Endothelial cell of umbilical vein (primary cell): ENCODE measurements around the gene DAAM1. TPM values are rescaled to one million over a fixed set of nuclear protein-coding genes. Genes with fewer than 3 reads are reported as not detected.

Source experiments
- BruUV-seq: library from RNA; stranded (reverse); fragments of 400-500 nt; replicated peaks from 2 replicates; lab custom pipeline; 2021; lab: Mats Ljungman, UMichigan
- CTCF ChIA-PET: fragments of 300-600, 350-600 bp; sonication (Branson Sonifier 250); formaldehyde crosslinking; loops from one replicate; lab custom pipeline; 2021; ENCODE audit warnings: antibody characterized with exemption, inconsistent platforms; lab: Charles Lee
- POLR2A ChIA-PET: fragments of 300-600, 350-600 bp; sonication (Branson Sonifier 250); formaldehyde crosslinking; loops from one replicate; lab custom pipeline; 2021; ENCODE audit warnings: antibody characterized with exemption, inconsistent platforms; lab: Charles Lee
- DNase-seq: peaks from one replicate; pipeline ENCODE4 v3.0.0-alpha.2; 2011; ENCODE audit warnings: low read depth, low spot score
- FAIRE-seq: peaks from 2 replicates; lab custom pipeline; 2011; peaks lifted over from hg19 to GRCh38; lab: Jason Lieb, UNC
- H2AFZ ChIP-seq: 2 replicates; pipeline ENCODE4 v1.6.0; 2012; ENCODE audit warnings: low read depth, low read length, control low read depth, inconsistent platforms
- H3K27ac ChIP-seq: 2 replicates; pipeline ENCODE4 v1.5.1; 2011; ENCODE audit warnings: low read depth, mild to moderate bottlenecking, control low read depth, low read length, moderate library complexity; ENCODE audit not compliant: insufficient read depth
- H3K27me3 ChIP-seq, 2 experiments: 2 replicates each; pipeline versions ENCODE4 v1.6.0 to v1.6.1; 2011; ENCODE audit warnings: low read length in 2 of 2, mixed read lengths in 1 of 2; ENCODE audit not compliant: control insufficient read depth in 2 of 2, insufficient read depth in 2 of 2
- H3K36me3 ChIP-seq, 2 experiments: 2 replicates in 1 of 2; 3 replicates in 1 of 2; pipeline ENCODE4 v1.5.1; 2011; ENCODE audit warnings: low read length in 2 of 2, mild to moderate bottlenecking in 1 of 2, moderate library complexity in 1 of 2; ENCODE audit not compliant: control insufficient read depth in 2 of 2, insufficient read depth in 2 of 2; ENCODE audit errors: extremely low read depth in 1 of 2
- H3K4me1 ChIP-seq: 3 replicates; pipeline ENCODE4 v1.5.1; 2011; ENCODE audit warnings: mild to moderate bottlenecking, low read length; ENCODE audit not compliant: control insufficient read depth, insufficient read depth; ENCODE audit errors: extremely low read depth
- H3K4me2 ChIP-seq: 2 replicates; pipeline ENCODE4 v1.6.1; 2011; ENCODE audit warnings: low read length, control low read depth, mixed read lengths; ENCODE audit not compliant: insufficient read depth
- H3K4me3 ChIP-seq, 3 experiments: fragments of 200-600 bp in 1 of 3; sonication (generic), shearing (Covaris generic) in 1 of 3; replicated peaks in 1 of 3; 2 replicates each; pipeline ENCODE4 v1.5.1; 2011 to 2016; ENCODE audit warnings: control low read depth in 3 of 3, low read length in 3 of 3, mild to moderate bottlenecking in 2 of 3, inconsistent platforms in 1 of 3, low read depth in 1 of 3, moderate library complexity in 1 of 3; ENCODE audit not compliant: insufficient read depth in 1 of 3
- H3K79me2 ChIP-seq: 2 replicates; pipeline ENCODE4 v1.6.0; 2012; ENCODE audit warnings: low read length, inconsistent platforms; ENCODE audit not compliant: control insufficient read depth, insufficient read depth
- H3K9ac ChIP-seq: replicated peaks from 2 replicates; pipeline ENCODE3; 2011; ENCODE audit warnings: low read length, control low read depth; ENCODE audit not compliant: insufficient read depth; ENCODE audit errors: extremely low read depth
- H3K9me1 ChIP-seq: replicated peaks from 3 replicates; pipeline ENCODE4 v1.6.0; 2011; ENCODE audit warnings: mild to moderate bottlenecking, low read length; ENCODE audit not compliant: control insufficient read depth, insufficient read depth; ENCODE audit errors: extremely low read depth
- H3K9me3 ChIP-seq: replicated peaks from 2 replicates; pipeline ENCODE4 v1.5.1; 2012; ENCODE audit warnings: low read length, inconsistent platforms; ENCODE audit not compliant: control insufficient read depth, insufficient read depth
- H4K20me1 ChIP-seq: replicated peaks from 2 replicates; pipeline ENCODE3; 2011; ENCODE audit warnings: mild to moderate bottlenecking, low read length; ENCODE audit not compliant: control insufficient read depth, insufficient read depth; ENCODE audit errors: extremely low read depth
- FOS ChIP-seq: IDR thresholded peaks from 2 replicates; pipeline ENCODE4 v1.6.1; 2011; ENCODE audit warnings: mild to moderate bottlenecking, low read length, moderate library complexity, borderline replicate concordance; ENCODE audit not compliant: insufficient read depth
- GATA2 ChIP-seq: IDR thresholded peaks from 2 replicates; pipeline ENCODE4 v1.7.0; 2011; ENCODE audit warnings: low read depth, mild to moderate bottlenecking, moderate library complexity, mixed read lengths, low read length; ENCODE audit not compliant: insufficient read length, insufficient read depth
- JUN ChIP-seq: IDR thresholded peaks from 2 replicates; pipeline ENCODE4 v1.6.1; 2011; ENCODE audit warnings: borderline replicate concordance, low read depth; ENCODE audit not compliant: insufficient read length, insufficient read depth
- MAX ChIP-seq: IDR thresholded peaks from 2 replicates; pipeline ENCODE4 v1.6.1; 2011; ENCODE audit not compliant: insufficient read depth, insufficient read length
- MYC ChIP-seq: IDR thresholded peaks from one replicate; pipeline ENCODE4 v1.6.1; 2011; ENCODE audit warnings: mild to moderate bottlenecking, low read depth, low read length
- dilution Hi-C: fragments of 300-500 bp; cut with MboI; formaldehyde crosslinking; loops from one replicate; pipeline ENCODE4 v1.15.0; 2019; ENCODE audit warnings: low sequenced_read_pairs; ENCODE audit not compliant: extremely low pct_ligation_motif_present
- intact Hi-C: fragments of 100-400 bp; cut with micrococcal nuclease; formaldehyde crosslinking; loops from one replicate; pipeline ENCODE4 v1.10.0; 2022
- polyA plus RNA-seq, 4 experiments: library from polyadenylated mRNA; depleted of rRNA in 3 of 4; stranded (reverse) in 3 of 4; unstranded in 1 of 4; fragments of >200 nt; gene quantifications; 2 replicates each; pipeline versions ENCODE4 v1.2.1 to v1.2.3, GENCODE V29; 2011 to 2012; ENCODE audit warnings: missing spikeins in 1 of 4
- total RNA-seq: library from RNA; stranded (reverse); gene quantifications from 2 replicates; pipeline ENCODE4 v1.2.3, GENCODE V29; 2021

The DAAM1 gene
- total and polyA plus RNA-seq, 2 donors (not counting 3 experiments of a cell fraction or from before 2014, with no cell fraction given), result 10.2 to 25.3 TPM

- no peak overlapping the region for H3K4me3 ChIP-seq
- peaks cover 3% of the 10 kb centered on the region for H3K79me2 ChIP-seq
- H3K9me3 ChIP-seq, result no peaks in the 10 kb centered on the region
- peak; percentile 24 for TF ChIP-seq GATA2
- peak; percentile 11 for TF ChIP-seq JUN
- TF ChIP-seq MYC, result no peak
- no peak overlapping the region for H3K9ac ChIP-seq
- POLR2A ChIA-PET, result no interaction called here
- H3K9me1 ChIP-seq, result no peaks in the 10 kb centered on the region
- H3K27ac ChIP-seq, result peak overlapping the region; percentile 4
- intact Hi-C loops (no loop called here), dilution Hi-C loops (no loop called here)
- CTCF ChIA-PET, result interaction anchor here (0.7 kb wide), 1 partner anchor 172 kb away, joined by 3 read pairs; no protein-coding TSS in a partner anchor
- H2AFZ ChIP-seq, result no peak overlapping the region
- DNase-seq (peak; percentile 43), FAIRE-seq (no peak)
- no peaks in the 10 kb centered on the region for H4K20me1 ChIP-seq
- BruUV-seq, result no TSS peak
- peaks cover 43% of the 10 kb centered on the region for H3K4me1 ChIP-seq
- H3K4me2 ChIP-seq, result no peak overlapping the region
- peaks cover 0 to 3% of the 10 kb centered on the region in 2 experiments for H3K36me3 ChIP-seq
- no peaks in the 10 kb centered on the region for H3K27me3 ChIP-seq
Measured at GRCh38 chr14:59360923-59361794, 172.7 kb downstream of the DAAM1 start.

GRCh38 chr14:59362513-59362912 is 174.0 kb downstream of the DAAM1 start:
- Histone ChIP-seq H3K4me2 (no peak overlapping the region), H4K20me1 (no peaks in the 10 kb centered on the region), H3K9me3 (no peaks in the 10 kb centered on the region), H3K4me1 (peaks cover 43% of the 10 kb centered on the region), H3K4me3 (no peak overlapping the region), H3K79me2 (peaks cover 3% of the 10 kb centered on the region), H3K27me3 (no peaks in the 10 kb centered on the region), H3K9me1 (no peaks in the 10 kb centered on the region), H3K36me3 (peaks cover 0 to under 1% of the 10 kb centered on the region in 2 experiments), H3K27ac (peak overlapping the region; percentile 73), H2AFZ (no peak overlapping the region), H3K9ac (no peak overlapping the region)
- intact Hi-C loops (loop anchor here (2.0 kb wide), 5 partner anchors 26 to 174 kb away; partner anchors contain the start of gene DAAM1), dilution Hi-C loops (no loop called here)
- no TSS peak for BruUV-seq
- no peak for FAIRE-seq
- TF ChIP-seq FOS (peak; percentile 50), MAX (no peak)
- DNase-seq, result peak; percentile 33
- ChIA-PET CTCF (interaction anchor here (0.6 to 1.1 kb wide), 2 partner anchors 66 to 774 kb away, joined by 3 read pairs; no protein-coding TSS in a partner anchor), POLR2A (no interaction called here)
